CD4-positive, alpha-beta T cell treated with Interleukin-6 at 100 ng/mL for 8 hours (primary cell): ENCODE results near the gene TBL1XR1.

ENCODE experiments used
- DNase-seq: peaks from one replicate; pipeline ENCODE4 v3.0.0-alpha.2; 2020; ENCODE audit warnings: mixed read lengths, low spot score

TBL1XR1 gene

GRCh38 chr3:177107461-177108239 is 89.6 kb downstream of the TBL1XR1 start:
- DNase-seq, result no peak

GRCh38 chr3:177106594-177106993 is 90.7 kb downstream of the TBL1XR1 start:
- no peak for DNase-seq

DNA sequence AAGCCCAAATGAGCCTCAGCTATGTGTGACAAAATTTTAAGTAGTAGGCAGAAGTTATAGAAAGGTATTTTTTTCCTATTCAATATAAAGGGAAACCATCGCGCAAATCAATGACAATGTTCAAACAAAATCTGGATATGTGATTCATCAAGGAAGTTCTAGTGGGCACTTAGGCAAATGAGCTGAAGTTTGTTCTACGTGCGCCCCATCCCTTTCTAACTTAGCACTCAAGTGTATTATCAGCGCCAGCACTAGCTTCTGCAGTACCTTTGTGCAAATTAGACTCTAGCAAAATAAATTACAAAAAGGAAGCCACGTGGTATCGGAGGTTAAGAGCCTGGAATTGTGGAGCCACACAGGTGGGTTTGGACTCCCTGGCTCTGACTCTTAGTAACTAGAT is 91.1 kb downstream of the TBL1XR1 start:
- DNase-seq, result no peak

GRCh38 chr3:177105623-177106022 is 91.7 kb downstream of the TBL1XR1 start:
- no peak for DNase-seq

DNA sequence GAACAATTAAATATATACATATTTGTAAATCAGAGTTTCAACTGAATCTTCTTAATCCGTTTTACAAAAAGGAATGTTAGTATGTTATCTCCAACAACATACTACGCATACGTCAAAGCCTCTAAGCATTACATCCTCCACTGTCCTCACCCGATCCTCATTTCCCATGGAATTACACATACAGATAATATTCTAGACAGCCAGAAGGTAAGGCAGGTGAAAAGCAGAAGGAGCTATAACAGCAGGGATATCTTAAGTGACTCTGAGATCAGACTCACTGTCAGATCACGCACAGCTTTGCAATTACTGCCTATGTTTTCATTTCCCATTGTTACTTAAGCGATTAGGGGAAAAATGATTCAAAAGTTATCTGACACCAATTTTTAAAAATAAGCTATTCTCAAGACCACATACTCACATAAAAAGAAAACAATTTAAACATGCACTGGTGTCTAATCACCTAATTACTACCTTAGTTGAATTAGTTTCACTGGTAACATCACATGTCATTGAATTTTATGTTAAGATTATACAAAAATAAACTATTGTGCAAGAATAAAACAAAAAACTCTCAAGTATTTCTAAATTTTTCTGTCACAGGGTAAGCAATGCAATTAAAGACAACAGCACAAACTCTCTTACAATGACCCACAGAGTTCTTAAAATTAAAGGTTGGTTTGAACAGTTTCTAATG is 92.8 kb downstream of the TBL1XR1 start:
- no peak for DNase-seq

DNA sequence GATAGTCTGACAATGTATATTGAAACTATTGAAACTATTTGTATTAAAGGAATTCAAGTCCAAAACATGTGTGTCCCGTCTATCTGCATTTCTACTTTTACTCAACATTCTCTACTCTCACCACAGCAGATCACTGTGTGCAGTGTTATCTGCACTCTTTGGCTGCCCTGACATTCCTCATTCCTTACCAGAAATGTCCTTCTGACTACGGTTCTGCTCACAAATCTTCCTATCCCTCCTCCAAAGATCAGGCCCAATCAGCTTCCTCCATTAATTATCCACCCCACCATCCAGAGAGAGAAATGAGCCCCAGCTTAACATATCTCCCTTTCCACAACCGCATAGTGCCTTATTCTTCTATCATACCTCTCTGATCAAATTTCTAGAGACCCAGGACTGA is 94.7 kb downstream of the TBL1XR1 start:
- DNase-seq, result no peak

DNA sequence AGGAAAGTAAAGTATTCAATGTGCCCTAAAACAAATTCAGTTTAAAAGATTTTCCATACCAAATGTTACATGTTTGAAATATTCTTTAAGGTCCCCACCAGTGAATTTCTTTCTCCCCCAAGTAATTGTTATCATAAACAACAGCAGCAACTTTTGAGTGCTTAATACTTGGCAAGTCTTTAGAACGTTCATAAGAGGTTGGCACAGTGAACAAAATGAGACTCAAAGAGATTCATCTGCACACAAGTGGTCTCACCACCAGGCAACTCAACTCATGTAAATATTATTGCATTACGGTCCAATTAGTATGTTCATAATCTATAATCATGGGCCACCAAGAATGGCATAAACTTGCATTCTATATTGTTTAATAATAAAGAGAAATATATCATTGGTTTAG is 98.7 kb downstream of the TBL1XR1 start:
- no peak for DNase-seq

DNA sequence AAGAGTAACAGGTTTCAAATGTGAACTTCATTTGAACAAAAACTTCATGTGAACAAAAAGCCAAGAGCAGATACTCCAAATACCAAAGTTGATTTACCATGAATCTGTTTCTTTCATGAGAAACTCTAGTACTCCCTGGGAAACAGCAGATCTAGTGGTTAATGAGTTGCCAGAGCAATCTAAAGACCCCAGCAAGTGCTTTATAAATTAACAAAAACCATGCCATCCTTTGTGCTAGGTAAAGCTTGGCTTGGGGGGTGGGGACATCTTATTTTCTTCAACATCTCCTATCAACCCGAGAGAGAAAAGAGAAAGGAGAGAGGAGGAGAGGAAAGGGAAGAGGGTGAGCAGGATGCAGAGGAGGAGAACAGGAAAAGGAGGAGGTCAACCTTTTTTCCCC is 100.7 kb downstream of the TBL1XR1 start:
- DNase-seq, result no peak

GRCh38 chr3:177093966-177094365 is 103.3 kb downstream of the TBL1XR1 start:
- no peak for DNase-seq

GRCh38 chr3:177089901-177090300 is 107.4 kb downstream of the TBL1XR1 start:
- DNase-seq, result no peak

- DNase-seq, result no peak
Observed at GRCh38 chr3:177089110-177089509, 108.2 kb downstream of the TBL1XR1 start.

DNA sequence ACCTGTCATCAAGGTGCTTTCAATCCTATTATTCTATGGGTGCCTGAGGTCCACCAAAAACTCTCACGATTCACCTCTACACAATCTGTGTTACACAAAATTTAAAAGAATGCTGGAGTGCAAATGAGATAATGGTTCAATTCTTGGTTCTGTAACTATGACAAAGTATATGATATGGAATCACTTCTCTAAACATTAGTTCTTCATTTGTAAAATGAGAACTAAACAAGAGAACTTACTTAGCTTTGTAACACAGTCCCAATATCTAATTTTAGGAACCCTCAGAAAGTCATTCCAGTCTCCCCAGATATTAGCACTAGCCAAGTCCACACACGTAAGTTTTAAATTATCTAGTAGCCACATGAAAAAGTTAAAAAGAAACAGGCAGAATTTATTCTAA is 111.5 kb downstream of the TBL1XR1 start:
- DNase-seq, result no peak

GRCh38 chr3:177084616-177085015 is 112.7 kb downstream of the TBL1XR1 start:
- no peak for DNase-seq

GRCh38 chr3:177080122-177080521 is 117.2 kb downstream of the TBL1XR1 start:
- DNase-seq, result no peak

- DNase-seq, result no peak
Observed at GRCh38 chr3:177079684-177080083, 117.6 kb downstream of the TBL1XR1 start.

DNA sequence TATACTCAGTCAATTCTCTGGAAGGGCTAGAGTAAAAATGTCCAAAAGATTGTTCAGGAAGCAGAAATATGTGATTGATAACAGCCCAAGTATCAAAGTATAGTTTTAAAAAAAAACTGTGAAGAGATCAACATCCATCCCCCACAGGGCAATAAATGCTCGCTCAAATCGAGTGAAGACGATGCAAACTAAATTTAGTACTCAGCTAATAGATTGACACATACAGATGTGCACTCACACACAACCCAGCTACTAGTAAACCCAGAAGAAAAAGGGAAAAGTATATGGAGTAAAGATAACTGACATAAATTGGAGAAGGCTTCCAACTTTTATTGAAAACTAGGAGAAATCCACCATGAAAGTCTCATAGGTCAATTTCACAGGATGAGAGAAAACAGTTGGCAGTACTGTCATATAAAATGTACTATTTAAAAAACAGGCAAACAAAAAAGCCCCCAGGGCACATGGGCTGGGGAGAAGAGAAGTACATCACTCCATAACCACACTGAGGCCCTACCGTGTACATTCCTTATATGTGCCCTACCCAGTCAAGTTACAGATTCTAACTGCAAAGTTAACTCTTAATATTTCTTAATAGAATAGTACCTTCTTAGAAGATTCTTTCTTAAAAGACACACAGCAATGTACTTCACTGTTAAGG is 125.7 kb downstream of the TBL1XR1 start:
- no peak for DNase-seq

DNA sequence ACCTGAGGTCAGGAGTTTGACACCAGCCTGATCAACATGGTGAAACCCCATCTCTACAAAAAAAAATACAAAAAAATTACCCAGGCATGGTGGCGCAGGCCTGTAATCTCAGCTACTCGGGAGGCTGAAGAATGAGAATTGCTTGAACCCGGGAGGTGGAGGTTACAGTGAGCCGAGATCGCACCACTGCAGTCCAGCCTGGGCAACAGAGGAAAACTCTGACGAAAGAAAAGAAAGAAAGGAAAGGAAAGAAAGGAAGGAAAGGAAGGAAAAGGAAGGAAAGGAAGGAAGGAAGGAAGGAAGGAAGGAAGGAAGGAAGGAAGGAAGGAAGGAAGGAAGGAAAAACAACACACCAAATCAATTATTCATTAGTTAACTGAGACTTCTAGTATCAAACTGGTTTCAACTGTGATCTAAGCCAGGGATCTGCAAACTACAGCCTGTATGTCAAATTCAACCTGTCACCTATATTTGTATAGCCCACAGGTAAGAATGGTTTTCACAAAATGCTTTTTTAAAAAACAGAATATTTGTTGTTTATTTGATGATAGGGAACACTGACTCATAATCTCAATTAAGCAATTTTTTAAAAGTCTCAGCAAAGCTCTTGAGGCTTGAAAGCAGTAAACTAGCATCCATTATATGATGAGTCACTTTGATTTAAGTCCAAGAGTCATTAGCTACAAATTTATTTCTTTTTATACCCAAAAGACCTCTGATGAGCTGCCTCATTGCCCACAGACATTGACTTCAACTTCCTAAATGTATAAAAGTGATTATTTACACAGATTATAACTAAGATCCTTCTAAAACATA is 127.6 kb downstream of the TBL1XR1 start:
- DNase-seq, result no peak

GRCh38 chr3:177068967-177069366 is 128.3 kb downstream of the TBL1XR1 start:
- DNase-seq, result no peak

- no peak for DNase-seq
Observed at GRCh38 chr3:177066068-177066467, 131.2 kb downstream of the TBL1XR1 start.

- no peak for DNase-seq
Observed at GRCh38 chr3:177065285-177066033, 131.8 kb downstream of the TBL1XR1 start.

DNA sequence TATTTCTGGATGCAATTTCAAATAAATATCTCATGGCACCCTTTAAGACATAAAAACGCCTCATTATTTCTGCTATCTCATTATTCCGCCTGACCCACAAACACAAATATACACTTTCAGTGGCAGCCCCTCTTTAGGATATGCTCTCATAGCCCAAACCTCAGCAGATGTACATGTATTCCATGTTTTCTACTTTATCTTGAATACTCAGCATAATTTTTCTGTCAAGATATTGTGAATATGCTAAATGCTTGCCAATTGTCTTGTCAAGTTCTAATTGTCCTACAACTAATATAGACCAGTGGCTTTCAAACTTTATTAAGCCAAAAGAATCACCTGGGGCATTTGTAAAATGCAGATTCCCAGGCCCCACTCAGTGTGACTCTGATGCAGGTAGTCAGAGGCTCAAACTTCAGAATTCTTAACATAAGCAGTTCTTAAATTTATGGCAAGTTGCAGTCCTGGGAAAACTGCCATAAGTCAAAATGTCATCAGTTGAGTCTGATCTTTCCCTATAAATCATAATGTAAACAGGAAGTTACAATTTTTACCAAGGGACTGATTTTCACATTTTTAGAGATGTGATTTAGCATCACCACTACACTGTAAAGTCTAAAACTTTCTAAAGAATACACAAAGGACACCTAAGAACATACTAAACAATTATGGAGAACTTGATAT is 135.1 kb downstream of the TBL1XR1 start:
- DNase-seq, result no peak
